GM23338 (cell line): ENCODE results near the gene IGF1R. TPM values are rescaled to one million over a fixed set of nuclear protein-coding genes. Genes with fewer than 3 reads are reported as not detected.

Experiments used
- ATAC-seq: fragments of 200-7000 bp; cut with Tn5 transposase; 3 replicates; pipeline ENCODE4 v1.9.1; 2020
- DNase-seq: peaks from one replicate; pipeline ENCODE4 v3.0.0-alpha.2; 2015; ENCODE audit warnings: low spot score
- H2AFZ ChIP-seq: fragments of 200-600 bp; sonication (generic); 2 replicates; pipeline ENCODE4 v1.8.0; 2016; ENCODE audit warnings: antibody characterized with exemption, mild to moderate bottlenecking, moderate library complexity
- H3F3A ChIP-seq: fragments of 200-600 bp; sonication (generic); replicated peaks from 2 replicates; pipeline ENCODE4 v1.8.0; 2017; ENCODE audit warnings: antibody characterized with exemption, mixed run types, low read depth
- H3K27ac ChIP-seq: fragments of 200-600 bp; sonication (generic); 2 replicates; pipeline ENCODE4 v1.6.1; 2016; ENCODE audit warnings: low read depth
- H3K27me3 ChIP-seq: fragments of 200-600 bp; sonication (generic); 2 replicates; pipeline ENCODE4 v1.8.0; 2016; ENCODE audit warnings: mild to moderate bottlenecking, mixed run types, moderate library complexity; ENCODE audit not compliant: insufficient read depth
- H3K36me3 ChIP-seq: fragments of 200-600 bp; sonication (generic); 2 replicates; pipeline ENCODE4 v1.8.0; 2016; ENCODE audit warnings: mild to moderate bottlenecking; ENCODE audit not compliant: insufficient read depth
- H3K4me1 ChIP-seq: fragments of 200-600 bp; sonication (generic); 2 replicates; pipeline ENCODE4 v1.8.0; 2016; ENCODE audit warnings: mild to moderate bottlenecking, moderate library complexity; ENCODE audit not compliant: insufficient read depth
- H3K4me2 ChIP-seq: fragments of 200-600 bp; sonication (generic); 2 replicates; pipeline ENCODE4 v1.7.1; 2017; ENCODE audit warnings: mixed run types
- H3K4me3 ChIP-seq: fragments of 200-600 bp; sonication (generic); 2 replicates; pipeline ENCODE4 v1.6.1; 2016; ENCODE audit warnings: mixed run types
- H3K79me2 ChIP-seq: fragments of 200-600 bp; sonication (generic); replicated peaks from 2 replicates; pipeline ENCODE4 v1.8.0; 2017; ENCODE audit warnings: mild to moderate bottlenecking; ENCODE audit not compliant: insufficient read depth
- H3K9me2 ChIP-seq: fragments of 200-600 bp; sonication (generic); 2 replicates; pipeline ENCODE4 v1.8.0; 2017; ENCODE audit not compliant: insufficient read depth
- H4K20me1 ChIP-seq: fragments of 200-600 bp; sonication (generic); replicated peaks from 2 replicates; pipeline ENCODE4 v1.8.0; 2017; ENCODE audit warnings: mild to moderate bottlenecking; ENCODE audit not compliant: insufficient read depth
- H3K27ac Mint-ChIP-seq: 2 replicates; pipeline ENCODE4 v1.8.0; 2020; ENCODE audit warnings: inconsistent platforms, mild to moderate bottlenecking, moderate library complexity, mixed read lengths
- H3K27me3 Mint-ChIP-seq: 3 replicates; pipeline ENCODE4 v1.8.0; 2022; ENCODE audit warnings: low read depth, mild to moderate bottlenecking, moderate library complexity, mixed read lengths, inconsistent platforms; ENCODE audit not compliant: insufficient read depth, poor library complexity
- H3K36me3 Mint-ChIP-seq: 3 replicates; pipeline ENCODE4 v1.8.0; 2021; ENCODE audit warnings: low read depth, mild to moderate bottlenecking, inconsistent platforms, moderate library complexity, mixed read lengths
- H3K4me1 Mint-ChIP-seq: 3 replicates; pipeline ENCODE4 v1.8.0; 2020; ENCODE audit warnings: mild to moderate bottlenecking, inconsistent platforms, mixed read lengths
- H3K4me3 Mint-ChIP-seq: 3 replicates; pipeline ENCODE4 v1.8.0; 2021; ENCODE audit warnings: moderate library complexity, mild to moderate bottlenecking, inconsistent platforms, mixed read lengths
- H3K9me3 Mint-ChIP-seq: 3 replicates; pipeline ENCODE4 v1.8.0; 2020; ENCODE audit warnings: moderate library complexity, mild to moderate bottlenecking, inconsistent platforms, mixed read lengths
- CREB1 ChIP-seq: fragments of 250-450 bp; sonication (Bioruptor Pico); IDR thresholded peaks from 2 replicates; pipeline ENCODE4 v1.5.0; 2020; ENCODE audit warnings: low read depth, mild to moderate bottlenecking, moderate library complexity
- CTCF ChIP-seq, 2 experiments: fragments of 200-600 bp in 1 of 2; sonication (generic) in 1 of 2; conservative IDR thresholded peaks; 2 replicates each; pipeline versions ENCODE4 v1.5.1 to v1.6.1; 2016 to 2017; ENCODE audit warnings: antibody characterized with exemption in 2 of 2, low read depth in 2 of 2, mild to moderate bottlenecking in 2 of 2, moderate library complexity in 1 of 2
- ETS1 ChIP-seq: IDR thresholded peaks from 2 replicates; pipeline ENCODE4 v1.6.1; 2016; ENCODE audit warnings: antibody characterized with exemption
- EZH2 ChIP-seq: fragments of 200-600 bp; sonication (generic); IDR thresholded peaks from one replicate; pipeline ENCODE4 v1.8.0; 2017; ENCODE audit warnings: antibody characterized with exemption, mild to moderate bottlenecking, low read depth; ENCODE audit not compliant: unreplicated experiment
- EZH2phosphoT487 ChIP-seq: fragments of 200-600 bp; sonication (generic); IDR thresholded peaks from one replicate; pipeline ENCODE4 v1.8.1; 2018; ENCODE audit warnings: antibody characterized with exemption; ENCODE audit not compliant: unreplicated experiment
- JUNB ChIP-seq: IDR thresholded peaks from one replicate; pipeline ENCODE4 v1.6.1; 2016; ENCODE audit warnings: antibody characterized with exemption; ENCODE audit not compliant: unreplicated experiment
- NANOG ChIP-seq: IDR thresholded peaks from 2 replicates; pipeline ENCODE4 v1.6.1; 2016; ENCODE audit warnings: antibody characterized with exemption, borderline replicate concordance
- POLR2AphosphoS5 ChIP-seq: IDR thresholded peaks from 2 replicates; pipeline ENCODE4 v1.6.1; 2016; ENCODE audit warnings: antibody characterized with exemption, low read depth
- REST ChIP-seq: IDR thresholded peaks from one replicate; pipeline ENCODE4 v1.6.1; 2018; ENCODE audit warnings: antibody characterized with exemption; ENCODE audit not compliant: unreplicated experiment
- STAT1 ChIP-seq: IDR thresholded peaks from one replicate; pipeline ENCODE4 v1.6.1; 2016; ENCODE audit warnings: antibody characterized with exemption; ENCODE audit not compliant: unreplicated experiment
- ZNF114 ChIP-seq: fragments of 250-450 bp; sonication (Bioruptor Pico); IDR thresholded peaks from 2 replicates; pipeline ENCODE4 v1.5.0; 2020; ENCODE audit warnings: mild to moderate bottlenecking, moderate library complexity
- ZNF331 ChIP-seq: fragments of 250-450 bp; sonication (Bioruptor Pico); IDR thresholded peaks from 2 replicates; pipeline ENCODE4 v1.5.0; 2020; ENCODE audit warnings: low read depth, mild to moderate bottlenecking, moderate library complexity
- ZNF462 ChIP-seq: fragments of 250-450 bp; sonication (Bioruptor Pico); IDR thresholded peaks from 2 replicates; pipeline ENCODE4 v1.5.0; 2020; ENCODE audit warnings: mild to moderate bottlenecking, moderate library complexity
- polyA plus RNA-seq: library from polyadenylated mRNA; unstranded; fragments of >200 nt; fragmentation: Nextera tagmentation; extraction: Ambion mirVana; gene quantifications from 2 replicates; pipeline ENCODE4 v1.2.1, GENCODE V29; 2016
- total RNA-seq: library from RNA; depleted of rRNA; stranded (reverse); fragments of >200 nt; shearing (Covaris generic); gene quantifications from 2 replicates; pipeline ENCODE4 v1.2.3, GENCODE V29; 2014

The IGF1R gene
- total and polyA plus RNA-seq, 2 experiments from 2014 or later, result 20.4 to 92.2 TPM

GRCh38 chr15:98759277-98759676, 110.9 kb downstream of the IGF1R start:
- Histone ChIP-seq H4K20me1 (peaks cover 48% of the 10 kb centered on the region; the same call in 1 of the 2 replicates), H3K27ac (no peak overlapping the region), H2AFZ (no peak overlapping the region), H3K79me2 (peaks cover 100% of the 10 kb centered on the region), H3K4me1 (peaks cover 40% of the 10 kb centered on the region), H3K4me3 (no peak overlapping the region), H3K36me3 (no peaks in the 10 kb centered on the region), H3K4me2 (peak overlapping the region; percentile 6; the same call in 1 of the 2 replicates), H3K9me2 (no peaks in the 10 kb centered on the region), H3K27me3 (no peaks in the 10 kb centered on the region), H3F3A (no peaks in the 10 kb centered on the region)
- ATAC-seq (no peak), DNase-seq (peak; percentile 54)
- Mint-ChIP-seq H3K4me3 (no peak overlapping the region), H3K9me3 (peaks cover 13% of the 10 kb centered on the region; the same call in 2 of the 3 replicates), H3K27ac (no peak overlapping the region), H3K27me3 (peaks cover 15% of the 10 kb centered on the region), H3K36me3 (peaks cover 17% of the 10 kb centered on the region), H3K4me1 (peaks cover 46% of the 10 kb centered on the region)
- TF ChIP-seq POLR2AphosphoS5 (no peak), EZH2phosphoT487 (no peak), NANOG (no peak), CTCF (conservative IDR thresholded peaks at IDR 0.05; ENCODE audit: low read depth in 2 of 2) (no peak), STAT1 (no peak), ZNF114 (CRISPR knock-in tag) (no peak), CREB1 (CRISPR knock-in tag) (no peak), ZNF462 (no peak), JUNB (no peak), ETS1 (no peak), REST (no peak), ZNF331 (CRISPR knock-in tag) (no peak), EZH2 (no peak)
